SW480 (cell line): ENCODE data around the gene SCYGR8.
"Not testable (repeated sequence)": the region's sequence is repeated elsewhere in the genome, so short reads cannot be mapped to it uniquely, and the experiment has no call there.

ENCODE experiments used
- DNase-seq: peaks from one replicate; pipeline ENCODE4 v3.0.0-alpha.2; 2016; ENCODE audit warnings: low spot score

The SCYGR8 gene

GRCh38 chr2:227745594-227745993, at the start of gene SCYGR8:
Gene SCYGR8, plus strand, starts transcription at chr2:227745894. Its CDS starts 0 bp downstream, at chr2:227745894.
- DNase-seq = no peak

GRCh38 chr2:227696990-227697679, 48.6 kb upstream of the SCYGR8 start:
- no peak for DNase-seq

- no peak for DNase-seq
These were observed 44.1 kb upstream of the SCYGR8 start for GRCh38 chr2:227701556-227701955.

- no peak for DNase-seq
These were observed 42.4 kb upstream of the SCYGR8 start for GRCh38 chr2:227703280-227703732.

GRCh38 chr2:227703961-227704360, 41.7 kb upstream of the SCYGR8 start:
- DNase-seq = no peak

- DNase-seq = no peak
These were observed 38.8 kb upstream of the SCYGR8 start for GRCh38 chr2:227706859-227707258.

- no peak for DNase-seq
These were observed 38.3 kb upstream of the SCYGR8 start for GRCh38 chr2:227707390-227707789.

GRCh38 chr2:227710986-227711385, 34.7 kb upstream of the SCYGR8 start:
- DNase-seq = no peak

- DNase-seq = no peak
These were observed 32.4 kb upstream of the SCYGR8 start for GRCh38 chr2:227713291-227713690.

- DNase-seq = no peak
These were observed 29.2 kb upstream of the SCYGR8 start for GRCh38 chr2:227716501-227716900.

- peak; percentile 26 for DNase-seq
These were observed 27.8 kb upstream of the SCYGR8 start, which contains the start of gene SLC19A3 for GRCh38 chr2:227717687-227718567. Gene SLC19A3, minus strand, starts transcription at chr2:227718028. Its CDS starts 15,710 bp downstream, at chr2:227702318.

GRCh38 chr2:227719641-227720040, 26.1 kb upstream of the SCYGR8 start:
- no peak for DNase-seq

GRCh38 chr2:227720680-227721079, 25.0 kb upstream of the SCYGR8 start:
- DNase-seq = no peak

GRCh38 chr2:227722821-227723220, 22.9 kb upstream of the SCYGR8 start:
- not testable (repeated sequence) for DNase-seq

GRCh38 chr2:227724394-227725039, 21.2 kb upstream of the SCYGR8 start, which contains the start of gene SCYGR6:
Gene SCYGR6, minus strand, starts transcription at chr2:227724757. Its CDS starts 0 bp downstream, at chr2:227724757.
- DNase-seq = no peak

GRCh38 chr2:227728035-227728434, 17.7 kb upstream of the SCYGR8 start, which contains the start of gene SCYGR7:
Gene SCYGR7, plus strand, starts transcription at chr2:227728335. Its CDS starts 0 bp downstream, at chr2:227728335.
- no peak for DNase-seq

GRCh38 chr2:227739351-227739750, 6.3 kb upstream of the SCYGR8 start:
- DNase-seq = no peak

GRCh38 chr2:227740705-227741104, 5.0 kb upstream of the SCYGR8 start:
- DNase-seq = not testable (repeated sequence)

GRCh38 chr2:227748079-227748478, 2.4 kb downstream of the SCYGR8 start:
- no peak for DNase-seq

GRCh38 chr2:227756261-227756660, 10.6 kb downstream of the SCYGR8 start:
- DNase-seq = not testable (repeated sequence)

- no peak for DNase-seq
These were observed 13.9 kb downstream of the SCYGR8 start for GRCh38 chr2:227759411-227760118.
